Stimulated activated CD4-positive, alpha-beta T cell treated with anti-CD3 and anti-CD28 coated beads, Interleukin-4, amount 100 ng/mL, for 48 hours (primary cell): ENCODE measurements around the gene PTPN1.

Source experiments
- DNase-seq, 2 donors: peaks; one replicate each; pipeline ENCODE4 v3.0.0-alpha.2; 2020; ENCODE audit warnings: low read depth in 2 of 2

PTPN1 gene

DNA sequence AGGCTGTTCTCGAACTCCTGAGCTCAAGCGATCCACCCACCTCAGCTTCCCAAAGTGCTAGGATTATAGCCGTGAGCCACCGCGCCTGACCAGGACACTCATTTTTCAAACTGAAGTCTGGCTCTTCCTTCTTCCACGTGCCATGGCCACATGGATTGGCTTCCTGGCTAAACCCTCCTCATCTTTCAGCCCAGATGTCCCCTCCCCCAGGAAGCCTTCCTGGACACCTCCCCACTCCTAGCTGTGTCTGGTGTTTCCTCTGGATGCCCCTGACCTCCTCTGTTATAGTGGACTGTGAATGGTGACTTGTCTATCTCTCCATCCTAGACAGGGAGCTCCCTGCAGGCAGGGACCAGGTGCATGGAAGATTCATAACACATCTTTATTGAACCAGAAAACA is 124.0 kb downstream of the PTPN1 start:
- no peak for DNase-seq
